WERI-Rb-1 (cell line): ENCODE data around the gene BLACAT1.
A peak's percentile ranks its signal among the peaks of the same experiment; 100 is the strongest.

Experiments
- DNase-seq: peaks from one replicate; pipeline ENCODE4 v3.0.0-alpha.2; 2020
- H3K27ac ChIP-seq: fragments of 250-450 bp; sonication (Bioruptor Pico); 2 replicates; pipeline ENCODE4 v1.5.1; 2020; ENCODE audit warnings: mild to moderate bottlenecking, moderate library complexity
- H3K27me3 ChIP-seq: fragments of 250-450 bp; sonication (Bioruptor Pico); 2 replicates; pipeline ENCODE4 v1.5.1; 2021; ENCODE audit warnings: mild to moderate bottlenecking, low read depth, moderate library complexity; ENCODE audit not compliant: insufficient read depth, severe bottlenecking
- H3K36me3 ChIP-seq: fragments of 250-450 bp; sonication (Bioruptor Pico); 2 replicates; pipeline ENCODE4 v1.5.1; 2020; ENCODE audit warnings: mild to moderate bottlenecking, moderate library complexity
- H3K4me3 ChIP-seq: 2 replicates; pipeline ENCODE4 v1.5.1; 2011; ENCODE audit warnings: low read depth, mild to moderate bottlenecking, control low read depth, low read length
- H3K9me3 ChIP-seq: fragments of 250-450 bp; sonication (Bioruptor Pico); 2 replicates; pipeline ENCODE4 v1.5.1; 2021; ENCODE audit warnings: mild to moderate bottlenecking, moderate library complexity; ENCODE audit not compliant: severe bottlenecking
- TF ChIP-seq, protein P1 (sequence below): IDR thresholded peaks from 2 replicates; pipeline ENCODE4 v1.5.1; 2011; ENCODE audit warnings: low read depth, mild to moderate bottlenecking, control low read depth, inconsistent platforms, low read length

The BLACAT1 gene

DNA sequence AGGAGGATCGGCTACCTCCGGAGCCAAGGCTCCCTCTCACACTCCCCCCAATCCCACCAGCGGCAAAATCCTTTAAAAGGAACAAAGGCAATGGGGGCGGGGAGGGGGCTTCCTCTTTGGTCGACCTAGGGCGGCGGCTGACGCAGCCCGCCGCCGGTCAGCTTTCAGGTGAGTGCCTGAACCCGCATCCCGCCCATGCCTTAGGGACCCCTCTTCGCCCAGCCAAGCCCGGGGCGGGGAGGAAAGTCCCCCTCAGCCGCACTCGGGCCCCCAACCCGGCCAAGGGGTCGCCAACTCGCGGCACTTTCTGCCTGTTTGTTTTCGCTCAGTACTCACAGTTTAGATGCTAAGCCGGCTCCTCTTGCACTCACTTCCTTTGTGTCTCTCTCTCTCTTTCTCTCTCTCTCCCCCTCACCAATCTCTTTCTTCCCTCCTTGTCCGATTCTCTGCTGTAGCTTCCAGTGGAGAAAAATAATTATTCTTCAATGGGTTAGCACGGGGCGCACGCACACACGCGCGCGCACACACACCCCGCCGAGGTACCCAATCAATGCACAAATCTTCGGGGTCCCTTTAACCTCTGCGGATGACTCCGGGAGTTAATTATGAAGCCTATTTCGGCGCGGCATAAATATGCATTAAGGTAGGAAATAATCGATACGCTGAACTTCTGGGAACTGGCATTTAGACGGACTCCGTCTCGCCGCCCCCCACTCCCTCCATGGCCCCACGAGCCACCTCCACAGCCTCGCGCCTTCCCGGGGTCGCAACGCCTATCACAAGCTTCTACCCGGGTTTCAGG is at the start of gene BLACAT1:
Gene BLACAT1, minus strand, starts transcription at position 465 of the 802 bp plus-strand sequence.
- Histone ChIP-seq H3K27me3 (peaks cover 68% of the 10 kb centered on the region), H3K4me3 (peak within 1 kb of the TSS; percentile 54), H3K36me3 (no peaks in the 10 kb centered on the region), H3K9me3 (no peaks in the 10 kb centered on the region), H3K27ac (peak within 1 kb of the TSS; percentile 38)
- TF ChIP-seq, protein P1, sequence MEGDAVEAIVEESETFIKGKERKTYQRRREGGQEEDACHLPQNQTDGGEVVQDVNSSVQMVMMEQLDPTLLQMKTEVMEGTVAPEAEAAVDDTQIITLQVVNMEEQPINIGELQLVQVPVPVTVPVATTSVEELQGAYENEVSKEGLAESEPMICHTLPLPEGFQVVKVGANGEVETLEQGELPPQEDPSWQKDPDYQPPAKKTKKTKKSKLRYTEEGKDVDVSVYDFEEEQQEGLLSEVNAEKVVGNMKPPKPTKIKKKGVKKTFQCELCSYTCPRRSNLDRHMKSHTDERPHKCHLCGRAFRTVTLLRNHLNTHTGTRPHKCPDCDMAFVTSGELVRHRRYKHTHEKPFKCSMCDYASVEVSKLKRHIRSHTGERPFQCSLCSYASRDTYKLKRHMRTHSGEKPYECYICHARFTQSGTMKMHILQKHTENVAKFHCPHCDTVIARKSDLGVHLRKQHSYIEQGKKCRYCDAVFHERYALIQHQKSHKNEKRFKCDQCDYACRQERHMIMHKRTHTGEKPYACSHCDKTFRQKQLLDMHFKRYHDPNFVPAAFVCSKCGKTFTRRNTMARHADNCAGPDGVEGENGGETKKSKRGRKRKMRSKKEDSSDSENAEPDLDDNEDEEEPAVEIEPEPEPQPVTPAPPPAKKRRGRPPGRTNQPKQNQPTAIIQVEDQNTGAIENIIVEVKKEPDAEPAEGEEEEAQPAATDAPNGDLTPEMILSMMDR = no peak
- no peak for DNase-seq

GRCh38 chr1:205505076-205505729 is 49.4 kb upstream of the BLACAT1 start:
- Histone ChIP-seq H3K36me3 (no peaks in the 10 kb centered on the region), H3K27me3 (no peaks in the 10 kb centered on the region), H3K4me3 (peak overlapping the region; percentile 55), H3K27ac (peak overlapping the region; percentile 34), H3K9me3 (no peaks in the 10 kb centered on the region)
- TF ChIP-seq, protein P1 = peak; percentile 26; the same call in 1 of the 2 replicates
- DNase-seq = peak; percentile 83

- Histone ChIP-seq H3K36me3 (no peaks in the 10 kb centered on the region), H3K27me3 (no peaks in the 10 kb centered on the region), H3K9me3 (no peaks in the 10 kb centered on the region), H3K4me3 (peak within 1 kb of the TSS; percentile 55), H3K27ac (peak within 1 kb of the TSS; percentile 34)
- TF ChIP-seq, protein P1 = no peak
- peak; percentile 87 for DNase-seq
Measured at GRCh38 chr1:205504311-205505075, 48.6 kb upstream of the BLACAT1 start, which contains the start of gene CDK18. Gene CDK18, plus strand, starts transcription at chr1:205504669. Its CDS starts 18,499 bp downstream, at chr1:205523168.

- no peaks in the 10 kb centered on the region for H3K9me3 ChIP-seq
- H3K4me3 ChIP-seq = no peak overlapping the region
- no peaks in the 10 kb centered on the region for H3K27me3 ChIP-seq
- DNase-seq = no peak
- H3K27ac ChIP-seq = no peak overlapping the region
- no peaks in the 10 kb centered on the region for H3K36me3 ChIP-seq
- TF ChIP-seq, protein P1 = no peak
Measured at GRCh38 chr1:205502992-205503391, 47.1 kb upstream of the BLACAT1 start.

GRCh38 chr1:205502111-205502810 is 46.4 kb upstream of the BLACAT1 start:
- Histone ChIP-seq H3K27me3 (no peaks in the 10 kb centered on the region), H3K27ac (no peak overlapping the region), H3K4me3 (no peak overlapping the region), H3K9me3 (no peaks in the 10 kb centered on the region), H3K36me3 (no peaks in the 10 kb centered on the region)
- DNase-seq = no peak
- TF ChIP-seq, protein P1 = no peak
